NCI-H2196 (cell line): Measurements from ENCODE around the gene OR2T11.
"Not testable (repeated sequence)": the region's sequence is repeated elsewhere in the genome, so short reads cannot be mapped to it uniquely, and the experiment has no call there.

Source experiments
- DNase-seq: peaks from one replicate; lab custom pipeline; 2025; ENCODE audit not compliant: unreplicated experiment; lab: John Stamatoyannopoulos, UW

Gene OR2T11

DNA sequence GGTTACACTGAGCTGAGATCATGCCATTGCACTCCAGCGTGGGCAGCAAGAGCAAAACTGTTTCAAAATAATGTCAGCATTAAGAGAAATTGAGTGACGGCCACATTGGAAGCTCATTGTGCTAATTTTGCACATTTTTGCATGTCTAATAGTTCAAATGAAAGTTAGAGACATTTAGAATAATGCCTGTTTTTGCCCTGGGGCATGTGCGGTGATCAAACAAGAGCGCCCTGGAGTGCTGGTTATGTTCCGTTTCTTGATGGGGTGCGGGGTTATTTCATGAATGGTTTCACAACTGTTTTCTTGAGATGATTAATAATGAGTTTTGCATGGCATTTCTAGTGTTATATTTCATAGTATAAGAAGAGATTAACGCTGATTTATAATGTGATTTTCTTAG lies 13.1 kb downstream of the OR2T11 start:
- no peak for DNase-seq

DNA sequence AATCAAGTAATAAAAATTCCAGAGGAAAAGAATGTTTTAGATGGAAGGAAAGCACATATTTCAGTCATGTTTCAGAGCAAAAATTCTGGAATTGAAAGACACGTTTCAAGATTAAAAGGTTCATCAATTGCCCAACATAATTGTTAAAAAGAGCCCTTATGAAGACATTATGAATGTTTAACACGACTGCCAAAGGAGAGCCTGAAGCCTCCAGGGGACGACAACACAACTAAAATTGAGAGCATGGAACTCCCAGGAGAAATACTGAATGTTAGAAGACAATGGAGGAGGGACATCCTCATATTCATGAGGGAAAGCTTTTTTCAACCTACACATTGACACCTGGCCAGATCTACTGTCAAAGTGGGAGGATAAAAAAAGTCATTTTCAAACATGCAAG lies 16.0 kb downstream of the OR2T11 start:
- DNase-seq = peak; percentile 0

DNA sequence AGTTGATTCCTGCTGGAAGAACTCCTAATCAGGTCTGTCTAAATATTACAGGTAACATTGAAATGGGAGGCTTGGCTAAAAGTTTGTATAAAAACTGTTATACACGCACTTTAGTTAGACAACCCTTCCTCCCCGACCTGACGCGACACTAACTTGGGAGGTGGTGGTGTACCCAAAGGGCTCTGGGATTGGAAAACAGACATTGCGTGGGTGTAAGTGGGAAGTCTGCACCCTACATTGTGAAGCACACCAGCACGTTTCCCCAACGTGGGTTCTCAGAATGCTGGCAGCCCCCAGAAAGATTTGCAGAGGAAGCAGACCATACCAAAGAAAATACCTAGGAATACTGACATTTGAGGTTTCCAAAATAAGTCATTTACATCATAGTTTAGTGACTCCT lies 16.8 kb downstream of the OR2T11 start:
- no peak for DNase-seq

DNA sequence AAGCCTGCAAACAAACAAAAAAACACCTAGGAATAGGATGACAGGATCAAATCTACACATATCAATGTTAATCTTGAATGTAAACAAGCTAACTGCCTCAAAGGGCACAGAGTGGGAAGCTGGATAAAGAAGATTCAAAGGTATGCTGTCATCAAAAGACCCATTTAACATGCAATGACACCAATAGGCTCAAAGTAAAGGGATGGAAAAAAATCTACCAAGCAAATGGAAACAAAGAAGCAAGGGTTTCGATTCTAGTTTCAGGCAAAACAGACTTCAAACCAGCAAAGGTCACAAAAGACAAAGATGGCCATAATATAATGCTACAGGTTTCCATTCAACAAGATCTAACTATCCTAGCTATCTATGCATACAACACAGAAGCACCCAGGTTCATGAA lies 21.1 kb downstream of the OR2T11 start:
- no peak for DNase-seq

DNA sequence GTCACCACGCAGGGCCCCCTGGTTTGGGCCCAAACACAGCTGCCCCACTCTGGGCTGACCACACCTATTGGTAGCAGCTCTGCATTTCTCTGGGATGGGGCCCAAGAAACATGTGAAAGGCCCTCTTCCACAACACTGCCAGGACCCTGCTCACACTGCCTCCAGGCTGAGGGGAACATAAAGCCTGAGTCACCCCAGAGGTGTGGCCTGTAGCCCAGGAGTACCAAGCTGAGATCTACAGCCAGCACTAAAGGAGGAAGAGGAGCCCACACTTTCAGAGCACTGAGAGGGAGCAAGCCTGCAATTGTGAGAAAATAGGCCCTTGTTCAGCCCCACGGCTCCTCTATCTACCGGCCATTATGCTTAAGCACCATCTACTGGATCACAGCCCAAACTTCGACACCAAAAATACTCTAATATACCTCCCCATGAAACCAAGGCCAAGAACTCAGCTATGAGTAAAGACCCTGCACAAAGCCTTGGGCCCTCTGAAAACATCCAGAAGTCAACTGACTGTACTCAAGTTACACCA lies 22.9 kb downstream of the OR2T11 start:
- DNase-seq = no peak

DNA sequence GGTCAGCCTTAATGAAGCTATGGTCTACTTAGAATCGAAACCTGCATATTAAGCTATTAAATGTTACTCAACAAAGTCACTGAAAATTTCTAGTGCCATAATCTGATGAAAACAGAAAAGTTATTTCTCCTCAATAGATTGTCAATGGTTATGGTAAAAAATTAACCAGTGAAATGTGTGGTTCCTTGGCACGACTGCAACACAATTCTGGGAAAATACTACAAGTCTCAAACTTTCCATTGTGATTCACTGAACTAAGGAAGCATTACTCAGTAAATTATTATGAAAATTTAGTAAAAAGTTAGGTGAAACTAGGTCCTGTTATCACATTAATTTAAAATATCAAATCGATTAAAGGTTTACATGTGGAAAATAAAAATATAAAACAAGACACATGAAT lies 24.6 kb downstream of the OR2T11 start:
- no peak for DNase-seq

DNA sequence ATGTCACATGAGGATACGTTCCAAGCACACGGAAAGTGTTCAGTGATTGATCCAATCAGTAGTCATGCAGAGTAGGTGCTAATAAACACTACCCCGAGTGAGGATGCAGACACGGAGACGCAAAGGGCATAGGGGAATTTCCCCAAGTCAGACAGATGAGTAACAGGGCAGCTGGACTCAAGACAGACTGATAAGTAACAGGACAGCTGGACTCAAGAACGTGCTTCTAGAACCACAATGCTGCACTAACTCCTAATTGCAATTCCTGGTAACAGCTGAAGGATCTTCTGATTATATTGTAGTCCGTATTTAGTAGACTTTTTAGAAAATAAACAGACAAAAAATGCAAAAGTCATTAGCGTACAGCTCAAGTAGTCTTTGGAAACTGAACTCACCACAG lies 35.5 kb downstream of the OR2T11 start:
- DNase-seq = no peak

DNA sequence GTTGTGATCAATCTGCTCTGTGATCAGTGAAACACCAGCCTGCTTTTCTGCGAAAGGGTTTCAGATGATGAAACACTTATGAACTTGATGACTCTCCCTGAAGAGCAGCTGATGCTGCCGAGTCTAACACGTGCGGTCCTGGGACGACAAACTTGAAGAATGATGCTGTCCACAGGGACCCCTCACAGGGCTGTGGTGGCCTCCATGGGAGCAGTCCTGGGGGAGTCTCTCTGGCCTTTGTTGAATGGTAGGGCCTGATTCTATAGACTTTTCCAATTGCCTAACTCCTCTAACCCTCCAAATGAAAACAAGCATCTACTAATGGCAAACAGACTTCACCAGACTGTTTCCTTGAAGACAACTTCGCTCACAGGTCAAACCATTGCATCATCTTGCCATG lies 37.3 kb downstream of the OR2T11 start, which contains the start of gene OR2T10:
TSS of gene OR2T10 (minus strand) at position 112 of the 400 bp plus-strand sequence. CDS start 3,932 bp downstream, outside the sequence.
- DNase-seq = no peak

DNA sequence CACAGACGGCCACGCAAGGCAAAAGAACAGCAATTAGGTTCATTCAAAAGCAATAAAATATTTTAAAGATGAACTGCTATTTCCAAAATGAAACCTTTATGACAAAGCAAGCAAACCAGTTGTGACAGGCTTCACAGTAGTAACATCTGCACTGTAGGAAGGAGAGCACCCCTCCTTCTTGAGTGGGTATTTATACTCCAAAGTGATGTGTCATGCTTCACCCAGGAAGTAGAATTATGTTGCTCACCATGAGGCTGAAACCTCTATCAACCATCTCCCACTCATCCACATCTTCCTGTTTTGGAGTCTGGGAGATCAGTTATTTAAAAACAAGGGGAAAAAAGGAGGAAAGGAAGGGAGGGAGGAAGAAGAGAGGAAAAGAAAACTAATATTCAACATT lies 38.3 kb downstream of the OR2T11 start:
- DNase-seq = no peak

DNA sequence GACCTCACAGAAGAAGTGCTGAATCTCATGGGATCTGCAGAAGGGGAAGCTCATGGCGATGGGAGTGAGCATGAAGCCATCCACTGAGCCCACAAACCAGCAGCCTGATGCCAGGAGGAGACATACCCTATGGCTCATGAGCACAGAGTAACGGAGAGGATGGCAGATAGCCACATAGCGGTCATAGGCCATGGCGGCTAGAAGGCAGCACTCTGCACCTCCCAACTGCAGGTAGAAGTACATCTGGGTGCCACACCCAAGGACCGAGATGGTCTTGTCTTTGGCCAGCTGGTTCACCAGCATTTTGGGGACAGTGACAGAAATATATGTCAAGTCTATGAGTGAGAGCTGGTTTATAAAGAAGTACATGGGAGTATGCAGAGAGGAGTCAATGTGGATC lies 41.7 kb downstream of the OR2T11 start:
- DNase-seq = no peak

DNA sequence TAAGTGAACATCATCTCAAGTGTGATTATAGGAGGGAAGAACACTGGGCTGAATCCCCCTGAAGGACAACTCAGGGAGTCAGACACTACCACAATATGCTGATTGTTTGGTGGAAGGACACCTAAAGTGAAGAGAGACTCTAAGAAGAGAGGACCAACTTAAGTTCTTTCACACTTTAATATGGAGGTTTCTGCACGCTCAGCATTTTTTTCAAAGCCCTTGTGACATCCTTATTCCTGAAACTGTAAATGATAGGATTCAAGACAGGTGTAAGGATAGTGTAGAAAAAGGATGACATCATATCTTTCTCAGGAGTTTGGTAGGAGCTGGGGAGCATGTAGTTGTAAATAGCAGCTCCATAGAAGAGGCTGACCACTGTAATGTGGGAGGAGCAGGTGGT lies 42.2 kb downstream of the OR2T11 start:
- no peak for DNase-seq

DNA sequence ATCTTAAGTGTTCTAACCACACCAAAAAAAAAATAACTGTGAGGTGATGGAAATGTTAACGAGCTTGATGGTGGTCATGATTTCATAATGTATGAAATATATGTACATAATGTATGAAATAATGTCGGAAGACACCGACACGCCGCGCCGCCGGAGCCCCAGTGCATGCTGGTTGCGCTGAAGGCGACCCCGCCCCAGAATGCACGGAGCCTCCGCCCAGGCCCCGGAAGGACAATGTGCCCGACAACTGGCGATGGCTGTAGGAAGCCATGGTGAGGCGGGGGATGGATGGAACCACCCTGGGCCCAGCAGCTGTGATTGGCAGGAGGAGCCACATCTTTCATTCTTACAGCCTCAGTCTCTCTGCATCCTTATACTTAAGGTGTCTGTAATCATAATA lies 44.8 kb downstream of the OR2T11 start:
- DNase-seq = no peak

DNA sequence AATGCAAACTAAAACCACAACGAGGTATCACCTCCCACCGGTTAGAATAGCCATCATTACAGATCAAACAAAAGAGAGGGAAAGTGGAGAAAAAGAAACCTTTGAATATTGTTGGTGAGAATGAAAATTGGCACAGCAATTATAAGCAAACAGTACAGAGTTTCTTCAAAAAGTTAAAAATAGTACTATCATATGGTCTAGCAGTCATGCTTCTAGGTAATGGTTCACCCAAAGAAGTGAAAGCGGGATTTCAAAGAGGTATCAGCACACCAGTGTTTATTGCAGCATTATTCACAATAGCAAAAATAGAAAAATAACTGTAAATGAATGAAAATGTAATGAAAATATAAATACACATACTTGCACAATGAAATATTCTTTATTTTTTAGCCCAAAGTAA lies 45.6 kb downstream of the OR2T11 start:
- no peak for DNase-seq

DNA sequence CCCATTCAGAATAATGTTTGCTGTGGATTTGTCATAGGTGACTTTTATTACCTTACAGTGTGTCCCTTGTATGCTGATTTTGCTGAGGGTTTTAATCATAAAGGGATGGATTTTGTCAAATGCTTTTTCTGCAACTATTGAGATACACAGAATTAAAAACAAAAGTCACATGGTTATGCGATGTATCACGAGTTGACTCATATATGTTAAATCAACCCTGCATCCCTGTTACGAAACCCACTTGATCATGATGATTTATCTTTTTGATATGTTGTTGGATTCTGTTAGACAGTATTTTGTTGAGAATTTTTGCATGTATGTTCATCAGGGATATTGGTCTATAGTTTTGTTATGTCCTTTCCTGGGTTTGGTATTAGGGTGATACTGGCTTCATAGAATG lies 49.6 kb downstream of the OR2T11 start:
- DNase-seq = no peak

DNA sequence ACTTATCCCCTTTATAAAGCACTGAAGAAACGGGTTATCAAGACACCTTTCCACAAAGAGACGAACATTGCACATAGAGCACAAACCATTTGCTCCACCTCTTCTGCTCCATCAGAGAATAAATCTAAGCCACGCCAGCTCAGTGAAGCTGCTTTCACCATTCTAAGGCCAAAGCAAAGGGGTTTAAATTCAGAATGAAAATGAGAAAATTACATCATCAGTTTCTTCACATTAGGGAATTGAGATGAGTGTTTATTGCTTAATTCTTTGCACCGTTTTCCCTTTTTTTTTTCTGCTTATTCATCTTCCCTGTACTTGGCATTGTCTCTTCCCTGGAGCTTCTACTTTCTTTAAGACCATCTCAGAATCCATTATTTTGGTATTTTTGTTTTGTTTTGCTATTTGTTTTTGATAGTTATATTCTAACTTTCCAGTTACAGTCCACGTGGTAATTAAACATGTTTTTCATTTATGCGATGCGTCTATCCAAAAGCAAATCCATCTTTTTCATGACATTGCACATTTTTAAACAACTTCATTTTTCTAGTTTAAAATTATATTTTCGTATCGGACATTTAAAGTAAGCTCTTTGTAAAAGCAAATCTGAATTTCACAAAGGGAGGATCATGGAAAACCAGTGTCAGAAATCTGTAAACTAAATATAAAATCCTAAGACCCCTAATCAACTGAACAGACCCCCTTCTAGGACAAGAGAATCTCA lies 58.5 kb downstream of the OR2T11 start:
- no peak for DNase-seq

DNA sequence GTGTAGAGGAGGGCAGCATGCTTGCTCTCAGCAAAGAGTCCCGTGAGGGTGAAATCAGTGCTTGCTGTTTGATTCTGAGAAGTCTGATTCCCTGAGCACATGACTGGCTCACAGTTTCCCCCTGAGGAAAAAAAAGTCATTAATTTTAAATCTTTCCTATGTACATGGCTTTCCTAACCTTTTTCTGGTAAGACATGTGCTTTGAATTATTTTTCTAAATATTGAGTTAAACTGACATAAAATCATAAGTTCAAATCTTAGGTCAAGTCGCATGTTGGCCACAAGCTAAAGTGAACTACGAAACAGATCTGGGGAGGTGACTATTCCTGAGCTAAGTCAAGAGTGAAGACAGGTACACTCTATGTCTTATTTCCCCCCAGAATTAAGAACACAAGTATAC lies 60.2 kb downstream of the OR2T11 start, which contains the start of gene OR2T34:
TSS of gene OR2T34 (minus strand) at position 101 of the 400 bp plus-strand sequence. CDS start at position 101, 0 bp downstream.
- not testable (repeated sequence) for DNase-seq

DNA sequence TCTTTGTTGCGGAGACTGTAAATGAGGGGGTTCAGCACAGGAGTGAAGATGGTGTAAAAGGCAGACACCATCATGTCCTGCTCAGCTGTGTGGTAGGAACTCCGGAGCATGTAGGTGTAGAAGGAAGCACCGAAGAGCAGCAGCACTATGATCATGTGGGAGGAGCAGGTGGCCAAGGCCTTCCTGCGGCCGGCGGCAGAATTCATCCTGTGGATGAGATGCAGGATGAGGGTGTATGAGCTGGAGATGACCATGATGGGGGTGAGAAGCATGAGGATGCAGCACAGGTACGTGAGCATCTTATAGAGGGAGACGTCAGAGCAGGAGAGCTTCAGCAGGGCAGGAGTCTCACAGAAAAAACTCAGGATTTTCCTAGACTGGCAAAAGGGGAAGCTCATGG lies 61.0 kb downstream of the OR2T11 start:
- not testable (repeated sequence) for DNase-seq
